ENCODE results near the gene TMEM244. TPM values are rescaled to one million over a fixed set of nuclear protein-coding genes. Genes with fewer than 3 reads are reported as not detected.

The TMEM244 gene
- total RNA-seq, 4 donors from 2014 or later: not detected

DNA sequence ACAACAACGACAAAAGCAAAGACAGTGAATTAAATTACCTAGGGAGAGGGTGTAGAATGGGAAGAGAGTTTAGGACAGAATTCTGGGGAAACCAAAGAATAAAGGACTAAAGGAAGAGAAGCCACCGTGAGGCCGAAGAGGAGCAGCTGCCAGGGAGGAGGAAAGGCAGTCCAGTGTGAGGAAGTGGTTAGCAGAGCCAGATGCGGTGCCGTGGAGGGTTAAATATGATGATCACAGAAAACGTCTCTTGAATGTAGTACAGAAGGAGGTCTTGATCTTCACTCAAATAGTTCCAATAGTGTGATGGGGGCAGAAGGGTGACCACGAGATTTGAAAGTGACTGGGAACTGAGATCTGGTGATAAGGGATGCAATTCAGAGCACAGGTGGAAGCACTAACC lies 67.7 kb downstream of the TMEM244 start:
- ATAC-seq (ENCODE audit: low FRiP score) (no peak), DNase-seq (ENCODE audit: low spot score) (no peak)
- TF ChIP-seq, protein P1, sequence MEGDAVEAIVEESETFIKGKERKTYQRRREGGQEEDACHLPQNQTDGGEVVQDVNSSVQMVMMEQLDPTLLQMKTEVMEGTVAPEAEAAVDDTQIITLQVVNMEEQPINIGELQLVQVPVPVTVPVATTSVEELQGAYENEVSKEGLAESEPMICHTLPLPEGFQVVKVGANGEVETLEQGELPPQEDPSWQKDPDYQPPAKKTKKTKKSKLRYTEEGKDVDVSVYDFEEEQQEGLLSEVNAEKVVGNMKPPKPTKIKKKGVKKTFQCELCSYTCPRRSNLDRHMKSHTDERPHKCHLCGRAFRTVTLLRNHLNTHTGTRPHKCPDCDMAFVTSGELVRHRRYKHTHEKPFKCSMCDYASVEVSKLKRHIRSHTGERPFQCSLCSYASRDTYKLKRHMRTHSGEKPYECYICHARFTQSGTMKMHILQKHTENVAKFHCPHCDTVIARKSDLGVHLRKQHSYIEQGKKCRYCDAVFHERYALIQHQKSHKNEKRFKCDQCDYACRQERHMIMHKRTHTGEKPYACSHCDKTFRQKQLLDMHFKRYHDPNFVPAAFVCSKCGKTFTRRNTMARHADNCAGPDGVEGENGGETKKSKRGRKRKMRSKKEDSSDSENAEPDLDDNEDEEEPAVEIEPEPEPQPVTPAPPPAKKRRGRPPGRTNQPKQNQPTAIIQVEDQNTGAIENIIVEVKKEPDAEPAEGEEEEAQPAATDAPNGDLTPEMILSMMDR (IDR thresholded peaks at IDR 0.05): no peak

DNA sequence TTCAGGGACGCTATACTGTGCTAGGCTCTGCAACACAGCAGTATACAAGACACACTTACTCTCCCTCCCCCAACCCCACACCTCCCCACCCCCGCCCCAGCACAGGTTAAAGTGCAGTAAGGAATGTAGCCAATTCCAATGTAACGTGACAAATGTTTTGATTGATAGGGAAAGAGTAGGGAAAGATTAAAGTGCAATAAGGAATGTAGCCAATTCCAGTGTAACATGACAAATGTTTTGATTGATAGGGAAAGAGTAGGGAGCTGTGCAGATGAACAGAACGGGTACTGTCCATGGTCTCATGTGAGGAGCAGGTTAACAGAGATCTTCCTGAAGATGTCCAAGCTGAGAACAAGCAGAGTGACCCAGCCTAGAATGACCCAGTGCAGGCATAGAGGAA lies 69.1 kb downstream of the TMEM244 start:
- DNase-seq (ENCODE audit: low spot score) (no peak), ATAC-seq (ENCODE audit: low FRiP score) (no peak)
- TF ChIP-seq, protein P1 (IDR thresholded peaks at IDR 0.05): no peak

DNA sequence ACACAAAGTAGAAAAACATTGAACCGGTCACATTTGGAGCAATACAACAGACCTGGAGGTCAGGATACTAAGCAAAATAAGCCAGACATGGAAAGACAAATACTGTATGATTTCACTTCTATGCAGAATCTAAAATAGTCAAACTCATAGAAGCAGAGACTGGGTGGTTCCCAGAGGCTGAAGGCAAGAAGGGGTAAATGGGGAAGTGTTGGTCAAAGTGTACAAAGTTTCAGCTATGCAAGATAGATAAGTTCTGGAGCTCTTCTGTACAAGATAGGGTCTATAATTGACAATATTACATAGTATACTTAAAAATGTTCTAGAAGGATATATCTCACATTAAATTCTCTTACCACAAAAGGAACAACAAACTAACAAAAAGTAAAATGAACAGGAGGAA lies 70.3 kb downstream of the TMEM244 start:
- no peak for ATAC-seq (ENCODE audit: low FRiP score)
- TF ChIP-seq, protein P1 (IDR thresholded peaks at IDR 0.05): no peak

DNA sequence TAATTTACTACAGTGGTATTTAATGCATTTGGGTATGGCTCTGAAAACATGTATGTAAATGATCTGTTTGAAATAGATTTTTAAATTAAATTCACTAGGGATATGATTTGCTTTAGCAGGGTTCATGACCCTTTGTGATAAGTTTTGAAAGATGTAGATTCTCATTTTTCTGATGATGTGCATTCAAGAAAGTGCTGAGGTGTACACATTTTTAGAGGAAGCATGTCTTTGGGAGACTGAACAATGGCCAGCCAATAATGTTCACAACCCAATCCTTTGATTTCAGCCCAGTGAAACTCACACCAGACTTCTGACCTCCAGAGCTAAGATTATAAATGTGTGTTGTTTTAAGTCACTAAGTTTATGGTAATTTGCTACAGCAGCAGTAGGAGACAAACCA lies 71.1 kb downstream of the TMEM244 start:
- TF ChIP-seq, protein P1 (IDR thresholded peaks at IDR 0.05): no peak
- no peak for DNase-seq (ENCODE audit: low spot score)
- ATAC-seq (ENCODE audit: low FRiP score): no peak

More for the DNA sequence above, 70.3 kb downstream of the TMEM244 start:
- no peak for DNase-seq (ENCODE audit: low spot score)

DNA sequence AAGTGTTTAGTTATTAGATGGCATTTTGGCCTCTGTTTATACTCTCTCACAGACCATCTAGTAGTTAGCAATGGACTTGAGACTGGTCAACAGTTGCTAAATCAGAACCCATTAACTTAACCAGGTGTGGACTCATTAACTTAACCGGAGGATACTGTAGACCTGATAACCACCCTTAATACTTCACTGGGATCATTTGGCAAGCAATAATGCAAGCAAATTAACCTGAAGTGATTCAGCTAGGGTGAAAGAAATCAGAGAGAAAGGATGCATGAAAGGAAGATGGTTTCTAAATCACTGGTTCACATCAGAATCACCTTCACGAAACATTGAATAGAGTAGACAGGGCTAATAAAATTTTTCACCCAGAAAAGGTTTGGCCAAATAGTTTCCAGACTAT lies 73.3 kb downstream of the TMEM244 start:
- ATAC-seq (ENCODE audit: low FRiP score): no peak
- DNase-seq (ENCODE audit: low spot score): no peak
- TF ChIP-seq, protein P1 (IDR thresholded peaks at IDR 0.05): no peak

DNA sequence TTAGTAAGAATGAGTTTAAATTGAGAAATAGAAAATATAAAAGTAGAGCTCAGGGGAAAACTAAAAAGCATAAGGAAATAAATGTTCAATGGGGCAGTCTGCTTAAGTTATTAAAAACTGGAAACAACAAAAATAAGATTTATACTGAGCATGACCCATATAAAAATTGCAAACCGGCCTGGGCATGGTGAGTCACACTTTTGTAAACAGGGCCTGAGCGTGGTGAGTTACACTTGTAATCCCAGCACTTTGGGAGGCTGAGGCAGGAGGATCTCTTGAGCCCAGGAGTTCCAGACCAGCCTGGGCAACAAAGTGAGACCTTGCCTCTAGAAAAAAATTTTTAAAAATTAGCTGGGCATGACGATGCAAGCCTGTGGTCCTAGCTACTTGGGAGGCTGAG lies 74.6 kb downstream of the TMEM244 start:
- no peak for ATAC-seq (ENCODE audit: low FRiP score)

DNA sequence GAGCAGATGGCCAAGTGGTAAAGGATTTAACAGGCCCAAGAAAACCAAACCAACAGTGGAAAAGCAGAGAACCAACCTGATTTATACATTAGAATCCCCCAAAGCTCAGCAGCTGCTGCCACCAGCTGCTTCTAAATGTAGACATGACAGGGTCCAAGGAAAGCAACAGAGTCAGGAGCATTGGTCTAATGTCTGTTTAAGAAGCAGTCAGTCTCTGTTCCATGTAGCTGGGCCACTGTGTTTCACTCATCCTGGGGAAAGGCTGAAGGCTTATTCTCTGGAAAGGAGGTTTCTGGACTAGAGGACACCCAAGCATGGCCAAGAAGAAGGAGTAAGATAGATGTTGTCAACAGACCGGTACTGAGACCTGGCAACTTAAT lies 75.4 kb downstream of the TMEM244 start:
- DNase-seq (ENCODE audit: low spot score): no peak

More for the DNA sequence above, 74.6 kb downstream of the TMEM244 start:
- DNase-seq (ENCODE audit: low spot score): no peak
- TF ChIP-seq, protein P1 (IDR thresholded peaks at IDR 0.05): no peak

More for the DNA sequence above, 75.4 kb downstream of the TMEM244 start:
- TF ChIP-seq, protein P1 (IDR thresholded peaks at IDR 0.05): no peak
- ATAC-seq (ENCODE audit: low FRiP score): no peak
